Upper lobe of left lung (tissue), 6 donors: ENCODE measurements around the gene IRF2BP1. TPM values are rescaled to one million over a fixed set of nuclear protein-coding genes. Genes with fewer than 3 reads are reported as not detected.

Experiments used
- ATAC-seq, 2 donors: fragments of 200-7000 bp; cut with Tn5 transposase; one replicate each; pipeline ENCODE4 v1.9.1; 2022; ENCODE audit warnings: mild to moderate bottlenecking in 2 of 2, moderate library complexity in 2 of 2; ENCODE audit not compliant: low FRiP score in 2 of 2
- DNase-seq, 2 donors: peaks; one replicate each; pipeline ENCODE4 v3.0.0-alpha.2; 2019 to 2020
- H3K27ac ChIP-seq, 4 donors: fragments of 200-600 bp; sonication (generic); one replicate each; pipeline ENCODE4 v1.5.1; 2016 to 2019
- H3K27me3 ChIP-seq, 4 donors: fragments of 200-600 bp; sonication (generic); one replicate each; pipeline ENCODE4 v1.5.1; 2017 to 2019
- H3K36me3 ChIP-seq, 4 donors: fragments of 200-600 bp; sonication (generic); one replicate each; pipeline ENCODE4 v1.5.1; 2016 to 2019
- H3K4me1 ChIP-seq, 4 donors: fragments of 200-600 bp; sonication (generic); one replicate each; pipeline ENCODE4 v1.5.1; 2018 to 2019
- H3K4me3 ChIP-seq, 4 donors: fragments of 200-600 bp; sonication (generic); one replicate each; pipeline ENCODE4 v1.5.1; 2017 to 2019; ENCODE audit warnings: mild to moderate bottlenecking in 2 of 4, moderate library complexity in 1 of 4
- H3K9me3 ChIP-seq, 4 donors: fragments of 200-600 bp; sonication (generic); one replicate each; pipeline ENCODE4 v1.5.1; 2018 to 2019
- CTCF ChIP-seq, 6 experiments: fragments of 450-650 bp in 4 of 6; fragments of 200-600 bp in 2 of 6; sonication (generic) in 2 of 6; IDR thresholded peaks; one replicate each; pipeline ENCODE4 v1.5.1; 2016 to 2019; ENCODE audit warnings: antibody characterized with exemption in 6 of 6
- EP300 ChIP-seq, 4 donors: sonication (generic); formaldehyde crosslinking; IDR thresholded peaks; one replicate each; pipeline ENCODE4 v1.5.1; 2017; ENCODE audit warnings: antibody characterized with exemption in 4 of 4, control low read depth in 2 of 4
- POLR2A ChIP-seq, 4 donors: fragments of 450-650 bp; IDR thresholded peaks; one replicate each; pipeline ENCODE4 v1.5.1; 2016 to 2017; ENCODE audit warnings: antibody characterized with exemption in 4 of 4, mild to moderate bottlenecking in 2 of 4
- POLR2AphosphoS5 ChIP-seq, 2 donors: sonication (generic); formaldehyde crosslinking; IDR thresholded peaks; one replicate each; pipeline ENCODE4 v1.5.1; 2017; ENCODE audit warnings: antibody characterized with exemption in 2 of 2
- WGBS, 2 donors: methylation state at CpG; one replicate each; pipeline ENCODE4 v1.1.5; 2017 to 2018; 5-methylcytosine and 5-hydroxymethylcytosine counted together
- total RNA-seq, 6 donors: library from RNA; depleted of rRNA in 4 of 6; stranded (reverse); fragments of >200 nt in 4 of 6; gene quantifications; one replicate each; pipeline versions ENCODE4 v1.1.0 to v1.2.1, GENCODE V29; 2016 to 2021
- donor health status: DM: no; HTN: no; CAD: no; lungs with moderate emphysema.
- donor health status: DM: no; HTN: yes; CAD: no; lungs with severe emphysema.

The IRF2BP1 gene
- total RNA-seq, 6 donors from 2014 or later: 23.2 to 36.5 (median 30.5) TPM

GRCh38 chr19:45879055-45879454 lies 6.9 kb downstream of the IRF2BP1 start:
- TF ChIP-seq POLR2A (IDR thresholded peaks at IDR 0.05) (no peak), EP300 (IDR thresholded peaks at IDR 0.05) (no peak), POLR2AphosphoS5 (IDR thresholded peaks at IDR 0.05) (no peak), CTCF (IDR thresholded peaks at IDR 0.05) (no peak)
- 67 to 70% methylated on average over 8 of the region's 8 CpGs for WGBS, 2 donors
- H3K36me3 ChIP-seq: peaks cover 0 to 5% (median 2%) of the 10 kb centered on the region in 4 donors
- H3K4me1 ChIP-seq: peaks cover 24 to 37% (median 33%) of the 10 kb centered on the region in 4 donors
- no peaks in the 10 kb centered on the region for H3K9me3 ChIP-seq
- no peak overlapping the region for H3K27ac ChIP-seq
- H3K4me3 ChIP-seq: no peak overlapping the region
- DNase-seq (peak in 1 of 2 donors; percentile 44), ATAC-seq (no peak)
- H3K27me3 ChIP-seq: peaks cover 0 to 4% (median 0%) of the 10 kb centered on the region in 4 donors

- Histone ChIP-seq H3K27ac (peak overlapping the region in 1 of 4 donors; percentile 18), H3K4me1 (peaks cover 16 to 29% (median 24%) of the 10 kb centered on the region in 4 donors), H3K4me3 (no peak overlapping the region), H3K36me3 (no peaks in the 10 kb centered on the region), H3K27me3 (peaks cover 0 to 4% (median 0%) of the 10 kb centered on the region in 4 donors), H3K9me3 (no peaks in the 10 kb centered on the region)
- TF ChIP-seq POLR2AphosphoS5 (IDR thresholded peaks at IDR 0.05) (no peak), EP300 (IDR thresholded peaks at IDR 0.05) (no peak), POLR2A (IDR thresholded peaks at IDR 0.05) (no peak)
- 66 to 67% methylated on average over 9 to 11 of the region's 11 CpGs for WGBS, 2 donors
- DNase-seq: peak; percentile 59 to 60
- ATAC-seq: peak in 1 of 2 donors; percentile 15
These were observed 7.7 kb downstream of the IRF2BP1 start for GRCh38 chr19:45878043-45878794.

GRCh38 chr19:45876411-45877197 lies 9.3 kb downstream of the IRF2BP1 start:
- H3K4me1 ChIP-seq: peaks cover 9 to 13% (median 11%) of the 10 kb centered on the region in 4 donors

GRCh38 chr19:45876161-45876410 lies 9.9 kb downstream of the IRF2BP1 start:
- Histone ChIP-seq H3K27me3 (peaks cover 0 to 4% (median 0%) of the 10 kb centered on the region in 4 donors), H3K9me3 (no peaks in the 10 kb centered on the region), H3K36me3 (no peaks in the 10 kb centered on the region), H3K4me3 (peak overlapping the region in 1 of 4 donors; percentile 39), H3K27ac (peak overlapping the region; percentile 36 to 80 (median 65)), H3K4me1 (peaks cover 9 to 13% (median 11%) of the 10 kb centered on the region in 4 donors)
- 47 to 50% methylated on average over 4 of the region's 4 CpGs for WGBS, 2 donors
- ATAC-seq (peak in 1 of 2 donors; percentile 4), DNase-seq (no peak)
- no peak for TF ChIP-seq POLR2A (IDR thresholded peaks at IDR 0.05)
- no peak for TF ChIP-seq EP300 (IDR thresholded peaks at IDR 0.05)
- TF ChIP-seq POLR2AphosphoS5 (IDR thresholded peaks at IDR 0.05): no peak
- no peak for TF ChIP-seq CTCF (IDR thresholded peaks at IDR 0.05)

More at GRCh38 chr19:45876411-45877197, 9.3 kb downstream of the IRF2BP1 start:
- DNase-seq: peak; percentile 67 to 89
- peak overlapping the region in 3 of 4 donors; percentile 24 to 39 (median 30) for H3K4me3 ChIP-seq
- no peaks in the 10 kb centered on the region for H3K36me3 ChIP-seq
- TF ChIP-seq POLR2AphosphoS5 (IDR thresholded peaks at IDR 0.05) (no peak), POLR2A (IDR thresholded peaks at IDR 0.05) (no peak), EP300 (IDR thresholded peaks at IDR 0.05) (no peak), CTCF (IDR thresholded peaks at IDR 0.05) (no peak)
- no peaks in the 10 kb centered on the region for H3K9me3 ChIP-seq
- peak; percentile 16 to 54 for ATAC-seq
- H3K27ac ChIP-seq: peak overlapping the region; percentile 36 to 80 (median 65)
- peaks cover 0 to 4% (median 0%) of the 10 kb centered on the region in 4 donors for H3K27me3 ChIP-seq
- 7 to 17% methylated on average over 14 to 25 of the region's 41 CpGs for WGBS, 2 donors

- Histone ChIP-seq H3K4me1 (peaks cover 9 to 13% (median 11%) of the 10 kb centered on the region in 4 donors), H3K9me3 (no peaks in the 10 kb centered on the region), H3K36me3 (no peaks in the 10 kb centered on the region), H3K27ac (no peak overlapping the region), H3K4me3 (no peak overlapping the region), H3K27me3 (peaks cover 0 to 4% (median 0%) of the 10 kb centered on the region in 4 donors)
- 84 to 93% methylated on average over 7 of the region's 7 CpGs for WGBS, 2 donors
- DNase-seq: no peak
- no peak for ATAC-seq
- TF ChIP-seq CTCF (IDR thresholded peaks at IDR 0.05) (no peak), POLR2AphosphoS5 (IDR thresholded peaks at IDR 0.05) (no peak), POLR2A (IDR thresholded peaks at IDR 0.05) (no peak), EP300 (IDR thresholded peaks at IDR 0.05) (no peak)
These were observed 11.3 kb downstream of the IRF2BP1 start for GRCh38 chr19:45874620-45874966.
